ENCODE results near the gene ZNF407.

ZNF407 gene

GRCh38 chr18:74994502-74995418 lies 397.1 kb downstream of the ZNF407 start:
- peak overlapping the region; percentile 42 for H3K4me2 ChIP-seq (ENCODE audit: insufficient read depth, low read length)
- H3K9ac ChIP-seq (ENCODE audit: low read depth, low read length) = peak overlapping the region; percentile 31
- H3K79me2 ChIP-seq (ENCODE audit: insufficient read depth, low read length) = no peaks in the 10 kb centered on the region
- no peaks in the 10 kb centered on the region for H3K9me3 ChIP-seq (ENCODE audit: insufficient read depth, low read length, severe bottlenecking)
- H2AFZ ChIP-seq (ENCODE audit: low read depth, low read length) = peak overlapping the region; percentile 54
- H3K27me3 ChIP-seq (ENCODE audit: insufficient read depth, low read length, poor library complexity) = no peaks in the 10 kb centered on the region
- peak; percentile 75 for ATAC-seq (ENCODE audit: insufficient read depth, low read depth)
- H3K27ac ChIP-seq (ENCODE audit: low read length) = peak overlapping the region; percentile 73
- no peak overlapping the region for H3K4me3 ChIP-seq (ENCODE audit: low read depth in 1 of 2, low read length in 2 of 2)
- H3K4me1 ChIP-seq (ENCODE audit: insufficient read depth, low read length) = peaks cover 22% of the 10 kb centered on the region
- TF ChIP-seq, protein P1, sequence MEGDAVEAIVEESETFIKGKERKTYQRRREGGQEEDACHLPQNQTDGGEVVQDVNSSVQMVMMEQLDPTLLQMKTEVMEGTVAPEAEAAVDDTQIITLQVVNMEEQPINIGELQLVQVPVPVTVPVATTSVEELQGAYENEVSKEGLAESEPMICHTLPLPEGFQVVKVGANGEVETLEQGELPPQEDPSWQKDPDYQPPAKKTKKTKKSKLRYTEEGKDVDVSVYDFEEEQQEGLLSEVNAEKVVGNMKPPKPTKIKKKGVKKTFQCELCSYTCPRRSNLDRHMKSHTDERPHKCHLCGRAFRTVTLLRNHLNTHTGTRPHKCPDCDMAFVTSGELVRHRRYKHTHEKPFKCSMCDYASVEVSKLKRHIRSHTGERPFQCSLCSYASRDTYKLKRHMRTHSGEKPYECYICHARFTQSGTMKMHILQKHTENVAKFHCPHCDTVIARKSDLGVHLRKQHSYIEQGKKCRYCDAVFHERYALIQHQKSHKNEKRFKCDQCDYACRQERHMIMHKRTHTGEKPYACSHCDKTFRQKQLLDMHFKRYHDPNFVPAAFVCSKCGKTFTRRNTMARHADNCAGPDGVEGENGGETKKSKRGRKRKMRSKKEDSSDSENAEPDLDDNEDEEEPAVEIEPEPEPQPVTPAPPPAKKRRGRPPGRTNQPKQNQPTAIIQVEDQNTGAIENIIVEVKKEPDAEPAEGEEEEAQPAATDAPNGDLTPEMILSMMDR (IDR thresholded peaks at IDR 0.05; ENCODE audit: borderline replicate concordance, extremely low read depth, low read length, poor library complexity, severe bottlenecking) = no peak
- no peak for TF ChIP-seq EZH2 (IDR thresholded peaks at IDR 0.05; ENCODE audit: borderline replicate concordance, low read depth, low read length, severe bottlenecking)
- no peaks in the 10 kb centered on the region for H4K20me1 ChIP-seq (ENCODE audit: insufficient read depth, low read length)
- no peak for DNase-seq
- no peaks in the 10 kb centered on the region for H3K36me3 ChIP-seq (ENCODE audit: insufficient read depth, low read length)

DNA sequence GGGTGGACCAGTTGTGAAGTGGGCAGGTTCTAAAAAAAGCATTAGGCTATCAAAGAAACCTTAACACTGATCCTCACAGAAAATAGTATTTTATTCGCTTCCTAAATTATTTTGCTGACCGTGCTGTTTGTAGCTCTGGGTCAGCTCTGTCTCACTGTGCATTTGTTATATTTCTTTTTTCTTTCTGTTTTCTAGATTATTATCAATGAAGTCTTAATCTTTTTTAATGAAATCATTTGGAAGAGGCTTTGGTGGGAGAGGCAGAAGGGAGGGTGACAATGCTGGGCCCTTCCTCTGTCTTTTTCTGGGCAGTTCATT lies 397.7 kb downstream of the ZNF407 start:
- DNase-seq = no peak
- Histone ChIP-seq H3K36me3 (ENCODE audit: insufficient read depth, low read length) (no peaks in the 10 kb centered on the region), H3K79me2 (ENCODE audit: insufficient read depth, low read length) (no peaks in the 10 kb centered on the region), H3K27ac (ENCODE audit: low read length) (peak overlapping the region; percentile 73), H3K9ac (ENCODE audit: low read depth, low read length) (0 out of 2 replicates have a peak overlapping the region, but pooled peaks have one; percentile 6), H2AFZ (ENCODE audit: low read depth, low read length) (peak overlapping the region; percentile 6; the same call in 1 of the 2 replicates), H4K20me1 (ENCODE audit: insufficient read depth, low read length) (no peaks in the 10 kb centered on the region), H3K4me3 (ENCODE audit: low read depth in 1 of 2, low read length in 2 of 2) (no peak overlapping the region), H3K4me1 (ENCODE audit: insufficient read depth, low read length) (peaks cover 22% of the 10 kb centered on the region), H3K9me3 (ENCODE audit: insufficient read depth, low read length, severe bottlenecking) (no peaks in the 10 kb centered on the region), H3K4me2 (ENCODE audit: insufficient read depth, low read length) (peak overlapping the region; percentile 42; the same call in 1 of the 2 replicates), H3K27me3 (ENCODE audit: insufficient read depth, low read length, poor library complexity) (no peaks in the 10 kb centered on the region)
- no peak; the same call in 2 of the 3 replicates for ATAC-seq (ENCODE audit: insufficient read depth, low read depth)
- TF ChIP-seq, protein P1 (IDR thresholded peaks at IDR 0.05; ENCODE audit: borderline replicate concordance, extremely low read depth, low read length, poor library complexity, severe bottlenecking) = no peak
- no peak for TF ChIP-seq EZH2 (IDR thresholded peaks at IDR 0.05; ENCODE audit: borderline replicate concordance, low read depth, low read length, severe bottlenecking)

GRCh38 chr18:74996055-74996454 lies 398.4 kb downstream of the ZNF407 start:
- Histone ChIP-seq H2AFZ (ENCODE audit: low read depth, low read length) (no peak overlapping the region), H3K9ac (ENCODE audit: low read depth, low read length) (no peak overlapping the region), H4K20me1 (ENCODE audit: insufficient read depth, low read length) (no peaks in the 10 kb centered on the region), H3K79me2 (ENCODE audit: insufficient read depth, low read length) (no peaks in the 10 kb centered on the region), H3K4me3 (ENCODE audit: low read depth in 1 of 2, low read length in 2 of 2) (no peak overlapping the region), H3K9me3 (ENCODE audit: insufficient read depth, low read length, severe bottlenecking) (no peaks in the 10 kb centered on the region), H3K4me1 (ENCODE audit: insufficient read depth, low read length) (peaks cover 22% of the 10 kb centered on the region), H3K27ac (ENCODE audit: low read length) (no peak overlapping the region), H3K36me3 (ENCODE audit: insufficient read depth, low read length) (no peaks in the 10 kb centered on the region), H3K27me3 (ENCODE audit: insufficient read depth, low read length, poor library complexity) (no peaks in the 10 kb centered on the region), H3K4me2 (ENCODE audit: insufficient read depth, low read length) (no peak overlapping the region)
- DNase-seq = no peak
- no peak for TF ChIP-seq EZH2 (IDR thresholded peaks at IDR 0.05; ENCODE audit: borderline replicate concordance, low read depth, low read length, severe bottlenecking)
- TF ChIP-seq, protein P1 (IDR thresholded peaks at IDR 0.05; ENCODE audit: borderline replicate concordance, extremely low read depth, low read length, poor library complexity, severe bottlenecking) = no peak
- no peak for ATAC-seq (ENCODE audit: insufficient read depth, low read depth)

Data from DND-41 (cell line).